Measurements from ENCODE around the gene ABLIM3.

Gene ABLIM3

DNA sequence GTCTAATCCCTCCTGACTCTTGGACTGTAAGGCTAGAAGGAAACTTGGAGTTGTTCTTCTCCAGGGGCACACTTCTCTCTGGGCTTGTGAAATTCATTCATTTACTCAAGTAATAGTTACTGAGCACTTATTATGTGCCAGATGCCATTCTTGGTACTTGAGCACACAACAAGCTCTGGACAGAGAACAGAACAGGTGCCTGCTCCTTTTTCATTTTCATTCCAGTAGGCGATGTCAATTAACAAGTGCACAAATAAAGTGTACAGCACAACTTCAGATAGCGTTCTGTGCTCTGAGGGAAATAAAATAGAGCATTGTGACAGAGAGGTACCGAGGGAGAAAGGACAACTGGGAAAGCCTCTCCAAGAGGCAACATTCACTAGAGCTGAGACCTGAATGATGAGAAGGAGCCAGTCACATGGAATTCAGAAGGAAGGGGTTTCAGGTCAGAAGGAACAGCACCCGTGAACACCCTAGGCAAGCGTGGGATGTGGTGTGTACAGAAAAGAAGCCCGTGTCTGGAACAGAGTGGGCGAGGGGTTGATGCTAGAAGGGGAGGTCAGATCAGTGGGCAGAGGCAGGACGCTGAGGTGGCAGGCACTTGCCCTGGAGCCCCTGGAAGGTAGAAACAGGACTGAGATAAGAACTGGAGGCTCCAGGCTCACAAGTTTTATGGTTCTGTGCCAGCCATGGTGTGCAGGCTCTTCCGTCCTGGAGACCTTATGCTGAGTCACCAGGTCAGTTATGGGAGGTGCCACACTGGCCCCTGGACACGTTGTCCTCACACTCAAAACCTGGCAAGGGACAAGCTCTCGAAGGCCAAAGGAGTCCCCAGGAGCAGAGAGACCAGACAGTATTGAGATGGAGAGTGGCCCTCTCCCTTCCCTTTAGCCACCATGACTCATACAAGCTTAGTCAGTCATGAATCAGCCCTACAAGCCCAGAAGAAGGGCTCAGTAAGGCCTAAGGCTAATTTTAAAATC is 7.2 kb upstream of the ABLIM3 start:
- no peak for DNase-seq

DNA sequence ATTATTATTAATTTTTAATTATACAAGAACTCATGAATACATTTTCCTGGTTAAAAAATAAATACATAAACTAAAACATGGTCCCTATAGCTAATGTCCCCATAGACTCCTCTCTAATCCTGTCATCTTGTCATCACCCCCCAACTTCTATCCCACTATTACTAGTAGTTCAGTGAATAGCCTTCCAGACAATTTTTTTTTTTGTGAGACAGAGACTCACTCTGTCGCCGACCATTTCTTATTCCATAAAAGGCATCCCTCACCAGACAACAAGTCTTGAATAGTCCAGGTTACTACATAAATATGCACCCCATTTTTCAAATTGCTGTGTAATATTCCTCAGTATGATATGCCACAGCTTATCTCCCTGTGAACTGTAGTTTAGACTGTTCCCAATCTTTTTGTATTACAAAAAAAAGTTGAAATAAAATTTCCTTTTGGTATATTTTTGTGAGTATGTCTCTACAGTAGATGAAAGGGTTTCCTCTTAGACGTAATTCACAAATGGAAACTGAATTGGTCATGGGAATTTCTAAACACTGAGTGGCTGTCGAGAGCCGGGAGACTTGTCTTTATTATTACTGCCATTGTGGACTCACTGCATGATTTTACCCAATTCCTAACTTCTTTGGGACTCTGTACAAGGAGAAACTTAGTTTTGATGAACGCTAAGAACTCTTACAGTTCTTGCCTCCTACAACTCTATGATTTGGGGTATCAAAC is 6.4 kb upstream of the ABLIM3 start:
- DNase-seq: no peak

DNA sequence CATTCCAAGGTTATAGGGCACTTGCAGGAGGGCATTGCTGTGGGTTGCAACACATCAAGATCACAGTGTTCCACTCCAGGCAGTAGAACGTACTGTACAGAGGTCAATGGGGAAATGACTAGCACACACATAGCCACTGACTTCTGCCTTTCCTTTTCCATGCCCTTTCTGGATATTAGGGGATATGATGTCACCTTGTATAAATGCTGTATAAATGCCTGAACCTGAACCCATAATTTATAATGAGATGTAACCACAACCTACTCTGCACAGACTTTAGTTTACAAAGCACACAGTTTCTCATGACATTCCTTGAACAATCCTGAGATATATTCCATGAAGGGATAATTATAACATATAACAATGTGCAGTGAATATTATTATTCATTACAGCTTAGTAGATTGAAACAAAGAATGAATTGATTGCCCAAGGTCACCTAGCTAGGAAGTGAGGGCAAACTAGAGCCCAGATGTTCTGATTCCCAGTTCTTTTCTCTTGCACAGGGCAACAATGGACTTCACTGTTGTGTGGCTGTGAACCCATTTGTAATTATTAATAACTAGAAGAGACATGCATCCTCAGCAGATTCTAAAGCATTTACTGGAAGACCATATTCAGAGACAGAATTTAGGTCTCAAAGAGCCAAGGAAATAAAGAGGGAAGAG is 5.6 kb upstream of the ABLIM3 start:
- DNase-seq: no peak

DNA sequence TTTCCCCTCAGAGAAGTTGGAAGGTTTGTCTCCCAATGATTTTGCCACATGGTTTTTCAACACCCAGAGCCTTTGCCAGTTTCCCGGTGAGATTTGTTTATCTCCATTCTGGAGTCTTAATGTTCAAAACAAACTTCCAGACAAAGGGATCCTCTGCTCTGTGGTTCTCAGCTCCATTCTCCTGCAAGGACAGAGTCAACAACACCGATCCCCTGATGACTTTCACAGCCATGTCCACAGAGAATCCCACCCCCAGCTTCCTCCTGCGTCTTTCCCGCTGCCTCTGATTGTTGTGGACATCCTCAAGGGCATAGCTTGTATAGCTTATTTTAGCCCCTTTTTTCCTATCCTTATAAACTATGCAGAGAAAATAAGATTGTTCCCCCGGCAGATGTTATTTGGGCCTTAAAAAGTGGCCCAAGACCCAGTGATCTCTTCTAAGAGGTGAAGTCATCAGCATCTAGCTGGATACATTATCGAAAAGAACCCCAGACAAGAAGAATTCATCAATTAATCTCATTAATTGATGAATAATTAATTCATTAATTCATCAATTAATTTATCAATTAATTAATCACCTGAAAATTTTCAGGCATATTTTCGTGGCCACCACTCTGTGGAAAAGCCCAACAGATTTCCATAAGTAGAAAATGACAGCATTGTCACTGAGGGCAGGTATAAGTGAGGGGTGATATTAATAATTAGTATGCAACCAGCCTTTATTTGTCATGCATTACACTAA is 2.9 kb upstream of the ABLIM3 start:
- no peak for DNase-seq

DNA sequence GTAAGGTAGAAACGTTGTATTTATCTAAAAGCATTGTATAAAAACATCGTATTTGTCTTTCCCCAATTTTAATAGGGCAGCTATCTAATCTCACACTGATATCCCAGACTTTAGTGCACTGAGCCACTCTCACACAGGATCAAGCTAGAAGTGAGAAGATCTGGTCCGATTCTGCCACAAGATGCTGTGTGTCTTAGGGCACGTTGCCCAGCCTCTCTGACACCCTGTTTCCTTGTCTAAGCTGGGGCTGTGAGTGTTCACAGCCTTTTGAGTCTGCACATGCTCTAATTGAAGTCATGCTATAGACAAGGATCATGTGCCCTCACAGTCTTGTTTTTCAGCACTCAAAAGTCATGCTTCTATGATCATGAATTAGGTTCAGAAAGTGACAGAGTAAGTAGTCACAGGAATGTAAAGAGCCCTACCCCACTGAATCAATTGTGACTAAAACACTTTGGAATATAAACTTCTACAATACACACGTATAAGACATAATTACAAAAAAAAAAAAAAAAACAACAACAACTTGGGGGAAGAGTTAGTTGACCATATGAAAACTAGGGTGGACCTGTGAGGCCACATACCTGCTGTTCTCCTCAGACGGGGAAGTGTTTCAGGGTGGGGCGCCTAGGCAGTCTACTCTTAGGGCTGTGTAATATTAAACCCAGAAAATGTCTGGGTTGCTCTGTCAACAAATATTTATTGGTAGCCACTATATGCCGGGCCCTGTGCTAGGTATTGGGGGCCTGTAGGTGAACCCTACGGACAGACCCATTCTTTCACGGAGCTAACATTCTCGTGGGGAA is 893 bp upstream of the ABLIM3 start:
- no peak for DNase-seq

DNA sequence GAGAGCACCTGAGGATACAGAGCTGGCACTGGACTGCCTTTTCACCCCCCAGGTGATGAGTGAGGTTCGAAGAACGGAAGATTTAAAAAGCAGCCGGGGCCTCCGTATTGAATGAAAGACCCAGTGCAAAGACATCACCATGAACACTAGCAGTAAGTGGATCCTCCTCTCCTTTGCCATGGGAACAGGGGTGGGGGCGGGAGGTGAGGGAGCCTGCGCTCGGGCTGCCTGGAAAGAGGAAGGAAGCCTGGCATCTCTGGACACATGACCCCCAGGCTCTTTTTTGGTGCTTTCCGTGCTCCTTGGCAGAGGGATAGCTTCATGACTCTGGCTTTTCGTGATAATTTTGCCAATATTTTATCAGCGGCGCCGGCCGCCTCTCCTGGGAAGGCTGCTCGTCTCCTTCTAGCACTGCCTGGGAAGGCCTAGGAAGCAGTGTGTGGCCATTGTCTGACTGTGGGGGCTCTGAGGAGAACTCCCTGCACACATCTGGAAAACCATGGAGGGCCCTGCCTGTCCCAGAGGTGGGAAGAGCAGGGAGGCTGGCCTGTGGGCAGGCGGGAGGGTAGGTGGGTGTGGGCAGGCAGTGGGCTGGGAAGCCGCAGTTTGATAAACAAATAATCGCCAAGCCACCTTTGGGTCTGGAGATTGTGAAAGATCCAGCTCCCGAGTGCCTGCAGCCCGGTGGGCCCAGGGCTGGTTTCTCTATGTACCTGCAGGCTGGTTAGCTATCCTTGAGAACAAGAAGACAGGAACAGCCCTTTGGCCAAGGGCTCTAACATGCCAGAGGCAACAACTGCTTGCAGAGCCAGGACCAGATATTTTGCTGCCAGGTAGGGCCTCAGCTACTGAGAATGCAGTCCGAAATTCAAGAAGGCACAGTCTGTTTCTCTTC is 911 bp downstream of the ABLIM3 start:
- DNase-seq: no peak

DNA sequence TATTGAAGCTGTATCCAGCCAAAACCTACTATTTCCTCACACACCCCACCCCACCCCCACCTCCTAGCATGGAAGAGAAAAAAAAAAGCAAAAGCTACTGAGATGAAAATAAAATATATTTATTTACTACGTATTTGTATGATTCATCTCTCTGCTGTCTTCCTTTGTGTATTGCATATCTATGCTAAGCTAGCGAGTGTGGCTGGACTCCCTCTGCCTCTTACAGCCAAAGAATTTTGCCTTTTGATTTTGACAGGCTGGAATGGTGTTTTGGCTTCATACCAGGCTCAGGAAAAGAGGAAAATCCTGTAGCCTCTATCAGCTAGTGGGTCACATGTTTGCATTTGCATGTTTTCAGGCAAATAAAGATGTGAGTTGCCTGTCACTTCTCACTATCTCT is 2.2 kb downstream of the ABLIM3 start:
- no peak for DNase-seq

DNA sequence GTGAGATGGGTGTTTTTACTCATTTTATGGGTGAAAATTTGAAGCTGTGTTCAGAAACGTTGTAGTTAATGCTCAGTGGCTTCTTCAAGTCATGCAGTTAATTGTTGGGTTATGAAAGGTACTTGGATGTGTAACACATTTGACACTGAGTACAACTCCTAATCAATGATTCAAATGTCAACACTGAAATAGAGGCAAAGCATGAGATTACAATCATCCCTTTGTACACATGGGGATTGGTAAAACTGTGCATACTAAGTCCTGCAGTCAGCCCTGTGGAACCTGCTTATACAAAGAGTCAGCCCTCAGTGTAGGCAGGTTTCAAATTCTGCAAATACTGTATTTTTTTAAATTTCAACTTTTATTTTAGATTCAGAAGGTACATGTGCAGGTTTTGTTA is 3.3 kb downstream of the ABLIM3 start:
- DNase-seq: no peak

DNA sequence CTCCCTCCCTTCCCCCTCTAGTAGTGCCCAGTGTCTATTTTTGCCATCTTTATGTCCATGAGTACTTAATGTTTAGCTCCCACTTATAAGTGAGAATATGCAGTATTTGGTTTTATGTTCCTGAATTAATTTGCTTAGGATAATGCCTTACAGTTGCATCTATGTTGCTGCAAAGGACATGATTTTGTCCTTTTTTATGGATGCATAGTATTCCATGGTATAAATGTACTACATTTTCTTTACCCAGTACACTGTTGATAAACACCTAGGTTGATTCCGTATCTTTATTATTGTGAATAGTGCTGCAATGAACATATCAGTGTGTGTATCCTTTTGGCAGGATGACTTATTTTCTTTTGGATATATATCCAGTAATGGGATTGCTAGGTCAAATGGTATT is 3.8 kb downstream of the ABLIM3 start:
- DNase-seq: no peak

DNA sequence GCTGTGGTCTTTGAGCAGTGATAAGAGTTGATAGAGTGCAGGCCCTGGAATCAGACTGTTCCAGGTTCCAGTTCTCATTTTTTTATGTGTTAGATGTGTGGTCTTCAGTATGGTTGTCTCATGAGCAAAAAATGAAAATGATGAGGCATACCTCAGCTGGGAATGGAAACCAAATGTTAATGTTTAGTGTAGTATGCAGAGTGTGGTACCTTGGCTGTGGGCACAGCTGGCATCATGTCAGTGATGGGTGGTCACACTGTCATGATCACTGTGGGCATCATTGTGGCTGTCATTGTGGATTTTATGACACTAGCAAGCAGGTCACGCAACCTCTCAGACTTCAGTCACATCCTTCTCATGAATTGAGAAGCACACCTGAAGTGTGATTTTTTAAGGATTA is 6.4 kb downstream of the ABLIM3 start:
- no peak for DNase-seq

DNA sequence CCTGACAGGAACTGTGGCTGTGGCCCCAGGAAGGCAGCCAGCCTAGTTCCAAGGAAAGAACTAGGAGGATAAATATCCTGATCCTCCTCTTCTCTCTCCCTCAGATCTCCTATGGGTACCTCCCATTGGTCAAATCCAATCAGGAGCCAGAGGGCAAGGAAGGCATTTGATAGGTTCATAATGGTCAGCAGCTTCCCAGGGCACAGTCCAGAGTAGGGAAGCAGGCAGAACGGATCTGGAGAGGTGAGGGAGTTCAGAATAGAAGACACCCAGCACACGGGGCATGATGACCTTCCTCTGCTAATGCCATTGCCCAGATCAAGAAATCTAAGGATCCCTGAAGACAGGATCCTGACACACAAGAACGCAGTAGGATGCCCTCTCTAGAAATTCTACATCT is 8.6 kb downstream of the ABLIM3 start:
- no peak for DNase-seq

DNA sequence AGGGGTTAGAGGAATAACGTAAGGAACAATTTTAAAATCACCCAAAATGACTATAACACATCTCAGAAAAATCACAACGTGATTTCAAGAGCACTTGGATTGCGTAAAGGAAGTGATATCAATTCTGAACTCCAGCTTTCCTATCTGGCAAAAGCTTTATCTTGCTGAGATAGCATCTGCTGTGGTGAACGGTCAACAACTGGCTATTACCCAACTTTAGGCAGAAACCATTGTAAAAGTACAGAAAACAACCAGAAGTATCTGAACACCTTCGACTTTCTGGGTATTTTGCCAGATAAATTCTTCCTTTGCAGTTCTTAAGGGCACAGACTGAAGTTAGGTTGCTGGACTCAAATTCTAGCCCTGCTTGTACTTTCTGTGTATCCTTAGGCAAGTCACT is 9.2 kb downstream of the ABLIM3 start:
- DNase-seq: no peak

DNA sequence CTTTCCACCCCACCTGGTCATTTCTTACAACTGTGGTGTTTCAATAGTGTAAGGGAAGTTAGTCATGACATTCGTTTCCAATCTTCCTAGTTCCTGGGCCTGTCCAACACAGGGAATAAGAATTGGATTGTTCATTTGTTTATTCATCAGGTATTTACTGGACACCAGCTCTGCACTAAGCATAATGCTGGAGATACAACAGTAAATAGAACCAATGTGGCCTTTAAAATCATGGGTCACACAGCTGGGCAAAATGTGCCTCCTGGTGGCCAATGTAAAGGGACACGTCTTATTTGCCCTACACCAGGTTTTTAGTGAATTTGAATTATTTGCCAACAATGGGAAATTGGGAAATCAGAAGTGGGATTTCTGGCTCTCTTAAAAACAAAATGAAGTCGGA is 10.4 kb downstream of the ABLIM3 start:
- no peak for DNase-seq

DNA sequence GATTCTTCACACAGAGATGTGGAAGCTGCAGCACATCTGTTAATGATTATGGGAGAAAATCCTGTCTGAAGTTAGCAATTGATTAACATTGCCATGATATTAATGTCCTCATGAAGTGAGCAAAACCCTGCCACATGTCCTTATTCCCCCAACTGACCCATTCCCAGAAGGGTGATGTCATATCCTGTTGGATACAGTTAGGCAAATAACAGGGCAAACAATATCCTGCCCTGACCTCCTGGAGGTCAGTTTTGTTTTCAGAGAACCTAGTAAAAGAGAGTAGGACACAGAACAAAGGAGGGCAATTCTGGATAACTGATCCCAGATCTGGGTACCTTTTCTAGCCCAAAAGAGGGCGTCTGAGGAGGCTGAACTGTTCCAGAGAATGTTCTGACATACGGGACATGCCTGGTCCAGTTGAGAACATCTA is 11.0 kb downstream of the ABLIM3 start:
- DNase-seq: no peak

DNA sequence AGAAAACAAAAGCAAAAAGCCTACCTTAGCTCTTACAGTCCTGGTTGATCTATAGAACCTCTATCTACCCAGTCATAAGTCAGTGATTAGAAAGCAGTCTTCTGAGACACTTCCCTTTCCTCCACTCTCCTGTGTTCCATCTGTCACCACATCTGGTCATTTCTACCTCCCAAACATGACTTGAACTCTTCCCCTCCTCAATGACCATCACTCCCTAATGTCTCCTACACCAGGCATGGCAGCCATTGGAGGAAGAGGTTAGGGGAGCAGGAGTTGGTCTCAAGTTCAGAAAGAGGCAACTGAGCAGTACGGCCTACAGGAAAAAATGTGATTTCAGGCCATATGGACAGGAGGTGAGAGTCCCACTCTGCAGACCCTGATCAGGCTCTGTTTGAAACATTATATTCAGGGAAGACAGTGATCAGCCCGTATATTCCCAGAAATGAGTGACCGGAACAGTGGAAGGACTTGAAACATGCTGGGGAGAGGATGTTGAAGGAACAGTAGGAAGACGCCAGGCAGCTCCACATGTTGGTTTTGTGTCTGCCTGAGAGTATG is 12.0 kb downstream of the ABLIM3 start:
- DNase-seq: no peak

DNA sequence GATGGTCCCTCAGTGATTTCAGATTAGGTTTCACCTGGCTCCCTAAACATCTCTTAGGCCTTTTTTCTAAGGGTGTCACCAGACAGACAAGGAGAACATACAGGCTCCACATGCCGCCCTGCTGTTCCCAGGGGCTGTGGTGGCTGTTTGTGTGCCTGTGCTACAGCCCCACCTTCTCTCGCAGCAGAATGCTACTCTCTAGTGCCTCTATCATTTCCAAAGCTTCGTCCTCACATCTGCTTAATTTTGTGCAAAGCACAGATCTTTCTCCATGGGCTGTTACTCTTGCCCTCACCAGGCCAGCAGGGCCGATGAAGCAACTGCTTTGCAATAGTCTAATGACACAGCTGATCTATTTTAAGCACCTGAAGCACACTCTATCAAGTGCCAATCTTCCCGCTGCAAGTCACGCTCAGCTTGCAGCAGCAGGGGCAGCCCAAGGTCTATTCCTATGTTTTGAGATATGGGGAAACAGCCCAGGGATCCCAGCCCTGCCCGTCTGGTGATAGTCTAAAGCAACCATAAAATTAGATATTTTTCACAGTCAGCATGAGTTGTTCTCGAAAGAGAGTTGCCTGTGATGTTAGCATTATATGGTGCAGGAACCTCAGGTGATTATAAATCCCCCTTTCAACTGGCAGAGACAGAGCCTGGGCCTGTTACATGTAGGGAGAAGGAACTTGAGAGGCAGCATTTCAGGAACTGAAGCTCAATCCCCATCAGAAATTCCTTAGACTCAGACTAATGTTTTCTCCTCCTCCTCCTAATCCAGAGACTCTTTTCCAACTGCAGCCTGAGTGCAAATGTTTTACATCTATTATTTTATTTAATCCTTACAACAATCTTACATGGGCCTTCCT is 12.7 kb downstream of the ABLIM3 start:
- DNase-seq: no peak

DNA sequence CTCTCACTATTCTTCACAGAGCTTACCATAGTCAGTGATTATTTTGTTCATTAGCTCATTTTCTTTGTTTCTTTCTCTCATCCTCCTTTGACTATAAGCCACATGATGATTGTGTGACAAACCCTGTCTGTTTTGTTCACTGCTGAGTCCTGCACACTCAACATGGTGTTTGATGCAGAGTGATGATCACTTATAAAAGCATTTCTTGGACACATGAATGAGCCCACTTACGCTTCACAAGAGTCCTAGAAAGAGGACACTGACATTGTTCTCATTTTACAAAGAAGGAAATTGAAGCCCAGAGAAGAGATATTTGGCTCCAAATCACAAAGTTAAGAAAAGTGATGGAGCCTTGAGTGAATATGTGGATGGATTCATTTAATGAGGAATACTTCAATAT is 13.4 kb downstream of the ABLIM3 start:
- DNase-seq: no peak

DNA sequence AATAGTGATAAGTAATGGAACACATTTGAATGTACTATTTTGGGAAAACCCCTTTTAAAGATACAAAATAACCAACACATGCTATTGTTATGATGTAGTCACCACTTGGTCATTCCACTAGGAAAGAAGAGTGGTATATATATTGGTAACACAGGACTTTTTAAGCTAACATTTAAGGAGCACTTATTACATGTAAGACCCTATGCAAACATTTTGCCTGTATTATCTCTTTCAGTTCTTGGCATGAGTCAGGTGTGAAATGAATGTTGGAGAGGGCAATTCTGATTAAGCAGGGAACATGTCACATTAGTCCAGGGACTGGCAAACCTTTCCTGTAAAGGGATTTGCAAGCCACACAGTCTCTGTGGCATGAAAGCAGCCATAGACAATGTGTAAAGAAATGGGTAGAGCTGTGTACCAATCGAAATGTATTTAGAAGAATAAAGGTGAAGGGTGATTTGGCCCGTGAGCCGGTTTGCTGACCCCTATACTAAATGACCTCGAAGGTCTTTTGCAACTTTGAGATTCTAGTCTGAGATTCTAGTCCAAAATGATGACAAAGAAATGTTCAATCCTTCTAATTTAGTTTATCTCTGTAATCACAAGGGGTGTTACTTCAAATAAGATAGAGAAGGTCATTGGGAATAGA is 15.3 kb downstream of the ABLIM3 start:
- DNase-seq: no peak

DNA sequence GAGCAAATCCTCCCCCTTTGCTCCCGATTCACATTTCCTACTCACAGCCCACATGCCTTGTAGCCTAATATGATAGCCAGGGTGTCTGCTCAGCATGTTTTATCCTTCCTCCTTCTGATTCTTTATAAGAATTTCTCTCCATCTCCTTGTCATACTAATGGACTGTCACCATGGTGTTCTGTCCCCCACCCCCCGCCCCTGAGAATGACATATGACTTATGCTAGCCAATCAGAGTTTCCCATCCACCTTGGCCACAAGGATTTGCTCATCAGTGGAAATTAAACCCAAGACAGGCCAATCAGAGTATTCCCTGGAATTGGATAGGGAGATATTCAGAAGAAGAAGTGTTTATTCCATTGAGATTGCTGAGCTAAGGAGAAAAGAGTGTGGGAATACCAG is 16.0 kb downstream of the ABLIM3 start:
- DNase-seq: no peak

Data from CD4-positive, alpha-beta T cell treated with Interleukin-4 for 1 hour (primary cell).